Left hindlimb (tissue), 1 donor: ENCODE data around the gene LRCH4.
A peak's percentile ranks its signal among the peaks of the same experiment; 100 is the strongest.
"Not testable (repeated sequence)": the region's sequence is repeated elsewhere in the genome, so short reads cannot be mapped to it uniquely, and the experiment has no call there.

ENCODE experiments used
- DNase-seq: peaks from one replicate; pipeline ENCODE4 v3.0.0-alpha.2; 2018

Gene LRCH4

DNA sequence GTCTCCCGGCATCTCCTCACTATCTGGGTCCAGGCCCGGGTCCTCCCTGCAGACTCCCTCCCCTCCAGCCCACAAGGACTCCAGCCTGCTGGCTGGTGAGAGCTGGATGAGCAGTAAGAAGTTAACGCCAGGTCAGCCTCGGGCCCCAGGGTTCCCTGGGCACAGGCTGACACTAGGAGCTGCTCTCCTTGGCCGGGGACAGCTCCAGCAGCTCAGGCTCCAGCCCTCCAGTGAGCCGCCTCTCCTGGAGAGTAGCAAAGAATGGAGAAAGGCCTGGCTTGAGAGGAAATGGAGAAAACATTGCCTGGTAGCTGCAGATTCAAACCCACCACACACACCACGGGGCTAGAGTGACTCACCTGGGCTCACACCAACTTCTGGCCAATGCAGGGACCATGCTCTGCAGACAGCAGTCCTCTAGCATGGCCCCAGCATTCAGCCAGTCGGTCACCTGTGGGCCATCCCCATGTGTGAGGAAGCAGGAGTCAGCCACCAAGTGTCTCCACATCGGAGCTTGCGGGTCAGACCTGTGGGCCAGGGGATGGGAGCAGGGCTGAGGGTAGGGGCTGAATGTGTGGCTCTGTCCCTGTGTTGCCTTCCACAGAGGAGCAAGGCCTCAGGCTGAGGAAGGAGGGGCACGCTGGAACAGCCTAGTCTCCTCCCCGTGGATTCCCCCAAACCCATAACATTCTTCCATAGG, 18.7 kb downstream of the LRCH4 start:
- no peak for DNase-seq

DNA sequence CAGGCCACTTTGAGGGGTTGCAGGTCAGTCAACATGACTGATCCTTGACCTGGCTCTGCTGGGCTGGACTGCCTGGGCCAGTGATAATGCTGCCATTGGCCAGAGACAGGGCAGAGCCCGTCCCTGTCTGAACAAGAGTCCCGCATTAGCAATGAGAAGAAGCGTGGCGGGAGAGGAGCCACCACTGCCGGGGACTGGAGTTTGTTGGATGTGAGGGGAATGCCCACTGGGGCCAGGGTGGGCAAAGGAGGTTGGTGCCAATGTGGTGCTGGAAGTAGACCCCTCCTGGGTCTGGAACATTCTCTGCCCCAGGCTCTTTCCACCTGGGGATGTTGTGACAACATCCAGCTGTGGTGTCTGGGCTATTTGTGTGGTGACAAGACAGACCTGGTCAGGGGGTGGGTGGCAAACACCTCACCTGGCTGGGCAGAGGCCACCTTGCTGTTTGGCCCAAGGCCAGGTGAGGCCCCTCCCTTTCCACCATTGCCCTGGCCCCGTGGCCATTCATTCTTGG, 19.9 kb downstream of the LRCH4 start:
- DNase-seq, result no peak

DNA sequence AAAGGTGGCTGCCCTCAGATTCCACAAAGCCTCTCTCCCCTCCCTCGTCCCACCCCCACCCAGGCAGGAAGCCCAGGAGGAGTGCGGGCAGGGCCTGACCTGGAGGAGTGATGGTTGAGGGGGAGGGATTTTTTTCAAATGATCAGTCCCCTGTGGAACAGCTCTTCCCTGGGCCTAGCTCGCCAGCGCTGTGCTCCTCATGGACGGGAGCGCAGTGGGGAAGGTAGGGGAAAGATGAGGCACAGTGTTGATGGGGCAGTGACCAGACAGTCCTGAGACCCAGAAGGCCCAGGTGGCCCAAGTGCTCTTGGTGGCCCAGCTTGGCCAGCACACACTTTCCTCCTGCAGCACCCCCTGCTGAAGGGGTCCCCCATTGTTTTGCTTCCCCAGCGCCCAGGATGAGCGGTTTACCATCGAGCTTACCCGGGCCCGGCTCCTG, 20.8 kb downstream of the LRCH4 start:
- no peak for DNase-seq

DNA sequence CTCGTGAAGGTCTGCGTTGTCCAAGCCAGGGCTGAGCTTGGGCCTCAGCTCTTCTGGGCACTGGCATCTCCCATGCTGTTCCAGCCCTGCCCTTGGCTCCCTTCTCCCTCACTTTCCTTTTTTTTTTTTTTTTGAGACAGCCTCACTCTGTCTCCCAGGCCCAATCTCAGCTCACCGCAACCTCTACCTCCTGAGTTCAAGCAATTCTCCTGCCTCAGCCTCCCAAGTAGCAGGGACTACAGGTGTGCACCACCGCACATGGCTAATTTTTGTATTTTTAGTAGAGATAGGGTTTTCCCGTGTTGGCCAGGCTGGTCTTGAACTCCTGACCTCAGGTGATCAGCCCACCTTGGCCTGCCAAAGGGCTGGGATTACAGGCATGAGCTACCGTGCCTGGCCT, 21.5 kb downstream of the LRCH4 start:
- DNase-seq, result not testable (repeated sequence)

DNA sequence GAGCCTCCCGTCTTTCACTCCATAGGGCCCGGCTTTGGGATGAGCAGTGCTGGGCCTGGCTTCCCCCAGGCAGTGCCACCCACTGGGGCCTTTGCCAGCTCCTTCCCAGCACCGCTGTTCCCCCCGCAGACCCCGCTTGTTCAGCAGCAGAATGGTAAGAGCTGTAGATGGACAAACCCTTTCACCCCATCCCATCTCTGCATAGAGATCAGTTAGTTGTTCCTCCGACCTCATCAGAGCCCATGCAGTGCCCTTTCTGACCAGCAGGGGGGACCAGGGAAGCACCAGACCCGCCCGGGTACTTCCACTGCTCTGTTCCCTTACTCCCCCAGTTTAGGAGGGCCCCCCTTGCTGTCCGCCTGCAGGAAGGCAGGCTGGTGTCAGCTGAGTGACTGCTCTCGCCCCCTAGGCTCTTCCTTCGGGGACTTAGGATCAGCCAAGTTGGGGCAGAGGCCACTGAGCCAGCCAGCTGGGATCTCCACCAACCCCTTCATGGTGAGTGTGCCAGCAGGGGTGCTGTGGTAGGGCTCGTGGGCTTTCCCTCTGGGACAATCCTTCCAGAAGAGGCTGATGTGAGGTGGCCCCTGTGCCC, 22.0 kb downstream of the LRCH4 start:
- DNase-seq, result peak; percentile 80

DNA sequence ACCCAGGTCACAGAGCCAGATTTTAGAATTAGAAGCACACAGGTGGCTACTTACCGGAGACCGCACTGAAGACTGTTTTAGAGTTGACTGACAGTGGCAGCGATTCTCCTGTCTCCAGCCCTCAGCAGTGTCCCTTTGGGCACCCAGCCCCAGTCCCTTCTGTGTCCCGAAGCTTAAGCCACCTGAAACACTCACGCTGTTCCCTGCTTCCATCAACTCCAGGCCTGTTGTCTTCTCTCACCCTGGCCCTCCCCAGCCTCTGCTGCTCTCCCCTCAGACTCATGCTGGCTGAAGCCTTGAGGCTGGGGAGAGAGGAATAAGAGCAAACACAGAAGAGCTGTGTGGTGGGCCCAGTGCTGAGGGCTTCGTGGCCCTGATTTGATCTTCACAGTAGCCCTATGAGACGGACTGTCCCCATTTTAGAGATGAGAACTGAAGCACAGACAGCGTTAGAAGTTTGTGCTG, 22.8 kb downstream of the LRCH4 start:
- no peak for DNase-seq

DNA sequence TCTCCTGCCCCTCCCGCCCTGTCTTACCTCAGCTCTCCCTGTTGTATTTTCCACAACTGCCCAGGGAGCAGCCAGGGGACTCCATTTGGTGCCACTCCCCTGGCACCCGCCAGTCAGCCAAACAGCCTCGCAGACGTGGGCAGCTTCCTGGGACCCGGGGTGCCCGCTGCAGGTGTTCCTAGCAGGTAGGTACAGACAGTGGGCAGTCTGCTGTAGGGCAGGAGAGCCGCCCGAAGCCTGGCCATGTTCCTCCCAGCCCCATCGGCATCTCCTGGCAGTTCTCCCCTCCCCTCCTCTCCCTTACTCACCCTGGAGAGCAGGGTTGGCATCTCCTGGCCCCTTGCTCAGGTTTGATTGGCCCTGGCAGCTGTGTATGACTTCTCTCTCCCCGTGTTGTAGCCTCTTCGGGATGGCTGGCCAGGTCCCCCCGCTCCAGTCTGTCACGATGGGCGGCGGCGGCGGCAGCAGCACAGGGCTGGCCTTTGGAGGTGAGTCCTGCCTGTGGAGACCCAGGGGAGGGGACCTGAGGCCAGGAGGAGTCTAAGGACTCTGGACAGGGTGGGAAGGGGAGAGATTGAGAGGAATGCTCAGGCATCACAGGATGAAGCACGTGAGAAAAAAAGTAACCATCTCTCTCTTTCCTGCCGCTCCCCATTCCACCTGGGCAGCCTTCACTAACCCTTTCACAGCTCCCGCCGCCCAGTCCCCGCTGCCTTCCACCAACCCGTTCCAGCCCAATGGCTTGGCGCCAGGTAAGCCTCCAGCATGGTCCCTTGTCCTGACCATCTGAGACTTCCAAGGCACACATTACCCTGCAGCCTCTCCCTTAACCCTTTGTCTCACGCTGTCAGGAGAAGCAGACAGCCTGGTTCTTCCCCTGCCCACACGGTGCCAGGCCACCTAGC, 23.5 kb downstream of the LRCH4 start:
- no peak for DNase-seq

DNA sequence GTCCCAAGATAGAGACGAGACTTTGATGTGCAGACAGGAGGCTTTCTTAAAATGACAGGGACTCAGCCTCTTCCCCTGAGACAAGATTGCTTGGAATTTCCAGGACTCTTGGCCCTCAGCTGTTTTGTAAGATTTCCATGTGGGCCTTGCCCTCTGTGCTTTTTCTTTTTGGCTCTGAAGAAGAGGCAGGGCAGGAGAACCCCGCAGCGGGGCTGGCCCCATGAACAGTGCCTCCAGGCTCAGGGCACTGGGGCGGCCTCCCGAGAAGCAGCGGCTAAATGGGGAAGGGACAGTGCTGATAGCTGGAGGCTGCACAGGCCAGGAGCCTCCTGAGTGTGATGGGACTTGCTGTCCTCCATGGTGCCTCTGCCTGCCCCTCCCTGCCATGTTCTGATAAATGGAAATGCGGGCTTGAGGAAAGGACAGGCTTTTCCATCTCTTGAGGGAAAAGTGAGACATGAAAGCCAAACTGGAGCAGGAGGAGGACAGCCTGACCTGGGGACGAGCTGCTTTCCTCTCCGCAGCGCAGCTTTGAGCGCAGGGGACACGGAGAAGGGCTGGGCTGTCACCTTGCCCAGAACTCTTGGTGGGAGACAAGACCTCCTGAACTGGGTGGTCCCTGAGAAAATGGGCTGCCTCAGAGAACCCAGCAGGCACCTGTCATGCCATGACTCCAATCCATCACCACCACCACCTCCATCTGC, 24.3 kb downstream of the LRCH4 start:
- DNase-seq, result no peak

DNA sequence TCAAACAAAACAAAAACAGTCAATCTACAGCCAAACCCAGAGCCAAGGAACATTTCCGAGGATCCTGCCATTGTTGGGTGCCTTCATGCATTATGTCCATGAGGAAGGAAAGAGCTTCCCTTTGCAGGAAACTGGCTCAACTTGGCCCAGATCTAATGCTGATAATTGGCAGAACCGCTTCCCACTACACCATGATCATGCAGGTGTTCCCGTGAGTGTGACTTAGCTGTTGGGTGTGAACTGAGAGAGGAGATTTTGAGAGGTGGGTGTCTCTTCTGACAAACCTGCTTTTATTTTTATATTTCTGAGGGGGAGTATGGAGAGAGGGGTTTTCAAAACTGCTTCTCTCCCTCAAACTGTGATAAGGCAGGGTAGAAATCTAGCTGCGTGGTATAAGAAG, 26.8 kb downstream of the LRCH4 start:
- no peak for DNase-seq

DNA sequence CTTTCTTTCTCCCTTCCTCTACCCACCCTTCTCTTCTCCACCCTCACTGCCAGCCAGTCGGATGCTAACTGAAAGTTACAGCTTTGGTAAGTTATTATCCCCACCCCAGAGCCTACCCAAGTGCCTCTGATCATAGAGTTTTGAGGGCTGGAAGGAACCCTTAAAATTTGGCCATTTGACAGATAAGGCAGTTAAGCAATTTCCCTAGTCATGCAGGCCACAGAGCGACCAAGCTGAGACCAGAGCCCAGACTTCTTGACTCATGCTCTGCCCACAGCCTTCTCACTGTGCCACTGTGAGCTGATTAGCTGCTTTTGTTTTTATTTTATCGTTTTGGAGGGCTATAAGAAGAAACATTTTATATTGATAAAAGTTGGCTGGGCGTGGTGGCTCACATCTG, 29.4 kb downstream of the LRCH4 start:
- no peak for DNase-seq

DNA sequence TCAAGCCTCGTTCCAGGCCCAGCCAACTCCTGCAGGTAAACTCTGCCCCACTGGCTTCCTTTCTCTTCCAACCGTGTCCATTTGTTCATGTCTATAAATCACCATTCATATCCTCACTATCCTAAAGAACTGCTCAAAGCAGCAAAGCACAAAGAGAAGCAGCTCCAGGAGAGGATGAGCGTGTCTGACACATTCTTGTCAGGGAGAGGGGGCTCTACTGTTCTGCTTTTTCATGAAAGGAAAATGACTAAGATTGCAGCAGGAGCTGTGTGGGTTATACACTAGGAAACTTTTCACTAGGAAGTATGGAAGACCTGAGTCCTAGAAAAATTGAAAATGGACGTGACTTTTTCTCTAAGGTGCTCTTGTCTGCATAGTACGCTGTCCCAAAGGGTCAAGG, 30.2 kb downstream of the LRCH4 start:
- DNase-seq, result no peak

DNA sequence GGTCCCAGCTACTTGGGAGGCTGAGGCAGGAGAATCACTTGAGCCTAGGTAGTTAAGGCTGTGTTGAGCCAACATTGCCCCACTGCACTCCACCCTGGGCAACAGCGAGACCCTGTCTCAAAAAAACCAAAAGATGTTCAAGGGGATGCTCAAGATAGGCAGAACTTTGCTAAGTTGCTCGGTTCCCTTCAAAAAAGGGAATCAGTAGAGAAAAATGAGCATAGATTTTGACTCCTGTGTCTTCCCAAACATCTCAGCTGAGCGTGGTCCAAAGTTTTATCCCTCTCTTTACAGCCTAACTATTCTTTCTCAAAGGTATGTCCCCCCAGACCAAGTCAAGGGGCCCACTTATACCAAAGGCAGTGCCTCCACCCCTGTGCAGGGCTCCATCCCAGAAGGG, 32.9 kb downstream of the LRCH4 start:
- DNase-seq, result no peak

DNA sequence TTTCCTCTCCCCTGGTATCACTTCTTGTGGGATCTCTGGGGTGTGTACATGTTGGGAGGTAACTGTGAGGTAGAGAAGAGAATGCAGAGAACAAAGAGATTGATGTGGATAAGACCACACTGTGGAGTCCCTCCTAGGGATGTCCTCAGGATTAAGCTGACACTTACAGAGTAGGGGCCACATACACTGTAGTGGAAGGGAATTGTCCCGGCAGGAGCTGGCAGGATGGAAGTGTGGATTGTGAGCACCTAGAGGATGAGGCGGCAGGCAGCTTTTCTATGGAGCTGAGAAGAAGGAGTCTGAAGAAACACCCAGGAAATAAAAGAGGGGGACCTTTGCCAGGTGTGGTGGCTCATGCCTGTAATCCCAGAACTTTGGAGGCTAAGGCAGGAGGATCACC, 33.4 kb downstream of the LRCH4 start:
- no peak for DNase-seq

DNA sequence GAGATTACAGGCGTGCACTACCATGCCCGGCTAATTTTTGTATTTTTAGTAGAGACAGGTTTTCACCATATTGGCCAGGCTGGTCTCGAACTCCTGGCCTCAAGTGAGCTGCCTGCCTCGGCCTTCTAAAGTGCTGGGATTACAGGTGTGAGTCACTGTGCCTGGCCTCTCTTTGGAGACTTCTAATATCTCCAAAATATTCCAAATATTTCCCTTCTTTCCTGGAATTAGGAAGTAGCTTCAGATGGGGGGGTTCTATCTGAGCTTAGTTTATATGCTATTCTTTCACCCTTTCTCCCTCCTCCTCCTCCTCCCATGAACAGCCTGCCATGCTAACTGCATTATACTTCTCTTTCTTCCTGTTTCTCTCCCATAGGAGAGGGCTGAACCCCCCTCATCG, 37.5 kb downstream of the LRCH4 start:
- not testable (repeated sequence) for DNase-seq

DNA sequence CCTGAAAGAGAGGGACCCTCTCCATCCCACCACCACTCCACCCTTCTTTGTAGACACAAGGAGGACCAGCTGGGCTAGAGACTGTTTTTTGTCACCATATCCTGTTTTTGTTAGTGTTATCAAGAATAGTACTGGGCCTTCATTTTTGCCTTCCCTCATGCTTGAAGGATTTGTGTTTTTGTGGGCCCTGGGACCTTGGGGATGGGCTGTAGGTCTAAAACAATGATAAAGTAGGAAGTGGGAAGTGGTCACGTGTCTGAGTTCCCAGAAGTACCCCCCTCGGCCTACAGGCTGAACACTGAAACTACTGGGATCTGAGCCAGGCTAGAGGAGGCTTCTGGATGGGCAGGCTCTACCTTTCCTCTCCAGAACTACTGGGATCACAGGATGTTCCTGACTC, 38.1 kb downstream of the LRCH4 start:
- no peak for DNase-seq

DNA sequence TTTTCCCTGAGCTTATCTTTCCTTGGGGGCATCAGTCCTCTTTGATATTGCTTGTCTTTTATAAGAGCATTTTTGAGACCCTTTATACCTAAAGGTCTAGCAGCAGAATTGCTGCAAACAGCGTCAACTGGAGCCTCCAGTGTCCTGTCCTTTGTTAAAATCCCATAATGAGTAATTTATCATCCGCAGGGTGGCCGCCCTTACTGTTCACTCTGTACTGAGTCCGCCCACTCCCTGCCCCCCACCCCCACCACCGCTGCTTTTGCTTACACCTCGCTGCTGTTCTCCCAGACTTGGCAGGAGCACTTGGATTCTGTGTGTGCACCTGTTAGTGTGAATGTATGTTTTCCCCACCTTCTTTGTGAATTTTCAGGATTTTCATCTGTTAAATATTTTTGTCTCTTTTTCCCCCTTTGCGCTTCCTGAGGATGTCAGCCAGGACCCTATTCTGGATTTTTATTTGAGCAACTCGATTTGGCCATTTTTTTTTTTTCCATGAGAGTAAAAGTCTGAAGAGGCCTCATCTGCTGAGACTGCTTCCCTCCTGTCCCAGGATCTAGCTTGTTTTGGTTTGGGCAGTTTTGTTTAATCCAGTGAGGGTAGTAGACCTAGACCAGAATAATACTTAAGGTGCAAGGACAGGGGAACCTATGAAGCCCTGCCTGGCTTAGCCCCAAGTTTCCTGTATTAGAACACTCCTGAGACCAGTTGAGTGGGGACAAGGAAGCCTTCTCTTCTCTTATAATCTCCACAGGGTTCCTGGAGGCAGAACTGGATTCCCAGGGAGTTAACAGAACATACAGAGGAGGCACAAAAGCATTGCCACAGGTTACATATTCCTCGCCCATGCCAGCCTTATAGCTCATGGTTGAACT, 38.8 kb downstream of the LRCH4 start:
- DNase-seq, result no peak

DNA sequence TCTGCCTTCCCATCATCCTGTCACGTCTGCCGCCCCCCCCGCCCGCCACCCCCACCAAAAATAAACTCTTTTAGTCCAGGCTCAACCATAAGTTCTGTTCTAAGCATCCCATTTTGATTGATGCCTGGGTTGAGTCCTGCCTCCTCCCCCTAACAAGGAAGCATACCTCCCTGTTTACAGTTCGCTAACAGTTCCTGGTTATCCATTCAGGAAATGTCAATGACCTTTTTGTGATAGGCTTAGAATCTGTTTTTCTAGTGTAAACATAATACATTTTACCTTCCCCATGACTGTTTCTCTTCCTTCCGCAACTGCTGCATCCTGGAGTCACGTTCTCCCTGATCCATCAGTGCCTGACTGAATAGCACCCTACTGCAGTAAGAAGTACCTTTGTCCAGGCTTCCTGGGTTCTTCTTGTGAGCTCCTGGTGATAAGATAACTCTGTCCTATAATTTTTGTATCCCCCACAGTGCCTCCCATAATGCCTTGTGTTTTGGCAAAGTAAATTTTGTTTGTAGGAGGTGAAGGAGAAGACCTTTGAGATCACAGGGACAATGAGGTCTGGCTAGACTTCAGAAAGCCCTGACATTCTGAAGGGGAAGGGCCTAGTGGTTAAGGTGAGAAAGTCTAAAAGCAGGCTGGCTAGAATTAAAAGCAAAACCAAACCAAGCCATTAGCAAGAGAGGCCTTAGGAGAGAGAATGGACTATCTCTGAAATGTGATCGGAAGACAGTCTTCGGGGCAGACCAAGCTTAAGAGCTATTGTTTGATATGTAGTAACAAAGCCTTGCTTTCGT, 39.6 kb downstream of the LRCH4 start:
- DNase-seq, result no peak

DNA sequence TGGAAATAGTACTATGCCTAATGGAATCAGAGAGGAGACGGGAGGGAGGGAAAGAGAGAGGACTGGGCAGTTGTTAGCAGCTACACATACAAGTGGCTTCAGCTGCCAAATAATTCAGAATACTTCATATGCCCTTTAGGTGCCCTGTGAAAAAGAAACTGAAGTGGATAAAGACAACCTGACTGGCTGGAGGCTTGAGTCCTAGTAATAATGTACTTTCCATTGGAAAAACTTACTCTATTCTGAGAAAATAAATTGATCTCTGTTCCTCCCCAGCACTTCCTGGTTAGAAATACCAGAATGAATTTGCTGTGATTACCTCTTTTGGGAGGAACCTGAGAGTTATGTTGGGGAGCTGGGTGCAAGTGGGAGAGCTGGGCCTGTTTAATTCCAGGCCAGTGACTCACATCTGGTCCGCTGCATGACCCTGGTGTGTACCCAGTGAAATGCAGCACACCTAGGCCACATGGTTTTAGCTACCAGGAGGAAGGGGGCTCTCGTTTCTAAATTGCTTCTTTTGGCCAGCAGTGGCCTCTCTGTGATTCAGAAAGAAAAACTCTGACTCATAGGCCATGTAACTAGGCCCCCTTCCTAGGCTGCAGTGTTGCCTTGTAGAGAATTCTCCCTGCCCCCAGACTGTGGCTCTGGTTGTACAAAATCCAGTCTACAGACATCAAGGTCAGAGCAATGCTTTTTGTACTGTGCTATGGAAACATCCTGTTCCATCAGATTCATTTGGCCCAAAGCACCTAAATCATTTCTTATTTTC, 40.4 kb downstream of the LRCH4 start:
- DNase-seq, result no peak

DNA sequence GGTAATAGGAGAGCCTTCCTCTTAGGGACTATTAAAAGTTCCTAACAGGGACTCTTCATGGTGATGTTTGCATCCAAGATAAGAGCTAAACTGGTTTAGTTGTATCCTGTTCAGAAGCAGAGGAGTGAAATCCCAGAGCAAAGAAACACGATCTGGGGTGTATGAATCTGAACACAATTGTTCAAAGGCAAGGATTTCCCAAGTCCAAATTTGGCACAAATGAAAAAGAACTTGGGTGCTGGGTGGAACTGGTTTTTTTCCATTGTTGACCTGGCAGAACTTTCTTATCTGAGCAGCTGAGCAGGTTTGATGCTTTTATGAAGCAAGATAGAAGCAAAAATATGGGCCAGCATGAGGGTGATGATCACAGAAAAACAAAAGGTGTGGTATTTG, 41.0 kb downstream of the LRCH4 start:
- DNase-seq, result no peak

DNA sequence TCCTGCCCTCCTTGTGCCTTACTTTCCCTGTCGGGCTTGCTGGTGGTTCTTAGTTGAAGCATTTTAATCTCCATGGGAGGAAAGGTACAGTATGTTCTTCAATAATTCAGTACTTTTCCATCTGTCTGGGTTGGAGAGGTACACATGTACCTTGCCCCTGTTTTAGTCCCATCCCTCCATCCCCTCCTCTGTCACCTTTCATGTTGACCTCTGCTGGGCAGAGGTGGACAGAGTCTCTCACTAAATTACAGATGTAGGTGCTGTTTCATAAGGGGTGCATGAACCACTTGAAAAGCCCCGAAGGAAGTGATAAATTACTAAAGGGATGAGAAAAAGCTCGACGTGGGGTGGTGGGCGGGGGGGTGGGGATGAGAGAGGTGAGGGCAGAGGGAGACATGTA, 41.5 kb downstream of the LRCH4 start:
- DNase-seq, result no peak
